ENCODE data around the gene TRABD2A.
"Not testable (repeated sequence)": the region's sequence is repeated elsewhere in the genome, so short reads cannot be mapped to it uniquely, and the experiment has no call there.

Gene TRABD2A, protein sequence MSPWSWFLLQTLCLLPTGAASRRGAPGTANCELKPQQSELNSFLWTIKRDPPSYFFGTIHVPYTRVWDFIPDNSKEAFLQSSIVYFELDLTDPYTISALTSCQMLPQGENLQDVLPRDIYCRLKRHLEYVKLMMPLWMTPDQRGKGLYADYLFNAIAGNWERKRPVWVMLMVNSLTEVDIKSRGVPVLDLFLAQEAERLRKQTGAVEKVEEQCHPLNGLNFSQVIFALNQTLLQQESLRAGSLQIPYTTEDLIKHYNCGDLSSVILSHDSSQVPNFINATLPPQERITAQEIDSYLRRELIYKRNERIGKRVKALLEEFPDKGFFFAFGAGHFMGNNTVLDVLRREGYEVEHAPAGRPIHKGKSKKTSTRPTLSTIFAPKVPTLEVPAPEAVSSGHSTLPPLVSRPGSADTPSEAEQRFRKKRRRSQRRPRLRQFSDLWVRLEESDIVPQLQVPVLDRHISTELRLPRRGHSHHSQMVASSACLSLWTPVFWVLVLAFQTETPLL

DNA sequence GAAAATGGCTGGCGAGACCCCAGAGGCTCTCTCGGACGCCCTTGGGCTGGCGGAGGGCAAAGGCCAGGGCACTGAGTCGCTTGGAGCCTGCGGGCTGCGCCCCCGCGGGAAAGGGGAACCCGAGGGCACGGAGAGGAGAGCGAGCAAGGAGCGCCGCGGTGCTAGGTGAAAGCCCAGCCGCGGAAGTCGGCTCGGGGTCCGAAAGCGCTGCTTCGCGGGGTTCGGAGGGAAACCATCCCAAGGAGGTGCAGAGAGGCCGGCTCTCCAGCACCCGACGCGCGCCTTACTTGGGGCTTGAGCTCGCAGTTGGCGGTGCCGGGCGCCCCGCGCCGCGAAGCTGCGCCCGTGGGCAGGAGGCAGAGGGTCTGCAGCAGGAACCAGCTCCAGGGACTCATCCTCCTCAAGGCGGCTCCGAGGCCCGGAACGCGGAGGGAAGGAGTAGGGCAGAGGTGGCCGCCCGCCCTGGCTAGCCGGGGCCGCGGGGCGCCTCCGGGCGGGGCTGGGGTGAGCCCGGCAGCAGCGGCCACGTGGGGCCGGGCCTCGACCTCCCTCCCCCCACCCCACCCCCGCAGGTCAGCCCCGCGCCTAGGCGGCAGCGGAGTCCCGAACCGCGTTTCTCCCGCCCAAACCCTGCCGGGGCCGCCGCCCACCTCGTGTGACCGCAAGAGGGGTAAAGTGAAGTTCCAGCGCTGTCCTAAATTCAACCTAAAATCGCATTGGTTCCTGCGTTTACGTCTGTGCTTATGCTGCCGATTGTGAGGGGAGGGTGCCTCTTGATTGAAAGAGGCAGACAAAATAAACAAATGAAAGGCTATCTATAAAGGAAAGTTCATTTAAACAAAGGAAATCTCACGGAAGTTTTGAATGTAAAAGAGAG lies at the start of gene TRABD2A:
TSS of gene TRABD2A (minus strand) at position 440 of the 877 bp plus-strand sequence. CDS start at position 395, 45 bp downstream.
- peak within 1 kb of the TSS; percentile 96 for H3K27ac Mint-ChIP-seq
- peak; percentile 78 for DNase-seq
- H3K36me3 Mint-ChIP-seq, result peaks cover 29% of the 10 kb centered on the region
- H3K27me3 Mint-ChIP-seq, result no peaks in the 10 kb centered on the region
- H3K4me3 Mint-ChIP-seq, result peak within 1 kb of the TSS; percentile 95
- no peaks in the 10 kb centered on the region for H3K9me3 Mint-ChIP-seq
- CTCF ChIA-PET, result interaction anchor here (1.0 to 10.8 kb wide), 16 partner anchors 9 to 386 kb away, joined by 3 to 134 read pairs (median 5); partner anchors contain the start of gene TMSB10
- peaks cover 61% of the 10 kb centered on the region for H3K4me1 Mint-ChIP-seq

DNA sequence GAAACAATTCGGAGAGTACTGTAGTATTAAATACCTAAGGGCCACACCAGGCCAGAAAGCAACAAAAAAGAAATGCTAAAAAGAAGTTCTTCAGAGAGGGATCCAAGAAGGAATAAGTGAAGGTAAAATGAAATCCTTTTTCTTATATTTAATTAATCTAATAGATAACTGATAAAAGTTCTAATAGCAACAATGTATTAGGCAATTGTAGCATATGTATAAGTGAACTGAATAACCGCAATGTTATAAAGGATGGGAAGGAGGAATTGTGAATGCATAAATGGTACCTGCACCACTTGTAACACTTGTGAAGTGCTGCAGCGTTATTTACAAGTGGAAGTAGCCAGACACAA lies 46.4 kb upstream of the TRABD2A start:
- no peak for DNase-seq
- Mint-ChIP-seq H3K36me3 (peaks cover 15% of the 10 kb centered on the region), H3K4me1 (peaks cover 72% of the 10 kb centered on the region), H3K4me3 (peak overlapping the region; percentile 86), H3K27ac (peak overlapping the region; percentile 90), H3K9me3 (peaks cover 3% of the 10 kb centered on the region), H3K27me3 (no peaks in the 10 kb centered on the region)
- CTCF ChIA-PET, result interaction anchor here (2.2 to 4.6 kb wide), 5 partner anchors 16 to 363 kb away, joined by 24 to 134 read pairs (median 71); partner anchors contain the start of gene TRABD2A

DNA sequence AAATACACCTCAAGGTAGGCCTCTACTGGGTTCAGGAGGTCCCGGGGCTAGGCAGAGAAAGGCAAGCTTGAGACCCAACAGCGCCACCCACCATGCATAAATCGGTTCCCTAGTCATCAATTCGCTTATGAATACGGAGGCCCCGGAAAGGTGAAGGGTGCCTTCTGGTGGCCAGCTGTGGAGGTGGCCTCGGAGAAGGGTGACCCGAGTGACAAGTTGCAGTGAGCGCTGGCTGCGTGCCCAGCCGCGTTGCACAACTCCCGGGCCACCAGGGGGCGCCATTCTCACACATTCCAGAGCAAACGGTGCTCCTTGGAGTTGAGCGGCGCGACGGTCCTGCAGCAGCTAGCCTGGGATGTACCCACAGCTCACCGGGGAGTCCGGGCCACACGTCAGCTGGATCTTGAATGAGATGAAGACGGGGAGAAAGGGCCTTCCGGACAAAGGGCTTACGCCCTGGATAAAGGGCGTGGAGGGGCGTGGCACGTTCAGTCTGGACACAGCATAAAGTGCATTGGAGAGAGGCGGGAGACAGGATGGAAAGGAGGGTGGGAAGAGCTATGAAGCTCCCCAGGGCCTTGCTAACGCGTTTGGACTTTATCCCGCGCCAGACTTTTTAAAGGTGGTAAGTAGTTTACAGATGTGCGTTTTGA lies 45.0 kb upstream of the TRABD2A start:
- peaks cover 64% of the 10 kb centered on the region for H3K4me1 Mint-ChIP-seq
- CTCF ChIA-PET, result interaction anchor here (0.6 to 4.6 kb wide), 81 partner anchors 9 to 467 kb away, joined by 3 to 134 read pairs (median 5); partner anchors contain the start of genes SUCLG1, TCF7L1, TMSB10 and TRABD2A
- H3K27me3 Mint-ChIP-seq, result no peaks in the 10 kb centered on the region
- H3K36me3 Mint-ChIP-seq, result peaks cover 13% of the 10 kb centered on the region
- peak; percentile 99 for DNase-seq
- peak overlapping the region; percentile 90 for H3K27ac Mint-ChIP-seq
- peak overlapping the region; percentile 86 for H3K4me3 Mint-ChIP-seq
- peaks cover 3% of the 10 kb centered on the region for H3K9me3 Mint-ChIP-seq

DNA sequence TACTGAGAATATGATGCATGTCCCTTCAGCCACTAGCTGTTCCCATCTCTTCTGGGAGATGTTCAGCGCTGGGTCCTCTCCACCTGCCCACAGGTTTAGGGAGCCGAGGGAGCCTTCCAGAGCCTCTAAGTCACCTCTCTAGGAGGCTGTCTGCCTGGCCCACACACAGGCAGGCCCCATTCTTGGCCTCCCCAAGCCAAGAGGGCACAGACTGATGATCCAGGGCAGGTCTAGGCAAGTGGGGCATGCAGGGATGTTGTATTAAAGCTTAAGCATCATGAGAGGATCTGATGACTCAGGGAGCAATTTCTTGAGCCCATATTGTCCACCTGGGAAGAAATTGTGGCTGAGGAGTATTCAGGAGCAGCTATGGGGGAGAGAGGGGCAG lies 44.4 kb upstream of the TRABD2A start:
- CTCF ChIA-PET, result interaction anchor here (0.6 to 4.6 kb wide), 68 partner anchors 8 to 467 kb away, joined by 3 to 134 read pairs (median 5); partner anchors contain the start of genes SUCLG1, TMSB10 and TRABD2A
- H3K9me3 Mint-ChIP-seq, result peaks cover 3% of the 10 kb centered on the region
- H3K4me1 Mint-ChIP-seq, result peaks cover 65% of the 10 kb centered on the region
- peak overlapping the region; percentile 86 for H3K4me3 Mint-ChIP-seq
- DNase-seq, result no peak
- peaks cover 13% of the 10 kb centered on the region for H3K36me3 Mint-ChIP-seq
- H3K27me3 Mint-ChIP-seq, result no peaks in the 10 kb centered on the region
- H3K27ac Mint-ChIP-seq, result peak overlapping the region; percentile 90

DNA sequence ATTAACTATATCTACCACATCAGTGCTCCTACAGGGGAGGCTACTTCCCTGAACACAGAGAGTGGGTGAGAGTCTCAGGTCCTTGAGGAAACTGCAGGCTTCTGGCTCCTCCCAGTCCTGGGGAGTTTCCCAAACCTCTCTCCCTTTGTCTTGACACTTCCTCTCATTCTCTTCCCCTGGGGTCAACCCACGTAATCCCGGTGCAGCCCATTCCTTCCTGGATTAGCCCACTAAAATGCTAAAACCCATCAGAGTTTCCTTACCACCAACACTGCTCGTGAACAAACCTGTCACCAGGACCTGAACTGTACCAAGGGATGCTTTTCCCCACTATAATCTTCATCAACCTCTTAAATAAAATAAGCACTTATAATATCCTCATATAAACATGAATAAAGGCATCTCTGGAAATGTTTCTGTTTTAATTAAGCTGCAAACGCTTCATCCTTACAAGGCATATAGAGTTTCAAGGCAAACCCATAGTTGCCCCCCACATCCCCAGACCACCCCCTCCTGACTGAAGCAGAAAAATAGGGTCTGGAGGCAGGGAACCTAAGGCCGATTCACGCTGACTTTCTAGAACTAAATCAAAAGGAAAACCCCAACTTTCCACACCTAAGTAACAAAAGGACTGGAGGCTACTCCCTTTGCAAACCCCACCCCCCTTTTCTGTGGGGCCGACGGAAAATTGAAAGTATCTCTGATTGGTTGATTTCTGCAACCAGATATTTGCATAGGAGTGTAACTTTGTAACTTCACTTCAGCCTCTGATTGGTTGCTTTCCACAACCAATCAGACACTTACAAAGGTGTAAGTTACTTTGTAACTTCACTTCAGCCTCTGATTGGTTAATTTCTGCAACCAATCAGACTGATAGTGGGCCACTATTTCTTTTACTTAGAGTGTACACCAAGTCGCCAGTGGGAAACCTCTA lies 43.6 kb upstream of the TRABD2A start:
- peak; percentile 87 for DNase-seq
- Mint-ChIP-seq H3K4me3 (peak overlapping the region; percentile 86), H3K4me1 (peaks cover 69% of the 10 kb centered on the region), H3K9me3 (peaks cover 3% of the 10 kb centered on the region), H3K27ac (peak overlapping the region; percentile 90), H3K36me3 (peaks cover 15% of the 10 kb centered on the region), H3K27me3 (no peaks in the 10 kb centered on the region)
- CTCF ChIA-PET, result interaction anchor here (0.7 to 4.6 kb wide), 33 partner anchors 7 to 466 kb away, joined by 3 to 134 read pairs (median 19); partner anchors contain the start of genes SUCLG1, TMSB10 and TRABD2A

DNA sequence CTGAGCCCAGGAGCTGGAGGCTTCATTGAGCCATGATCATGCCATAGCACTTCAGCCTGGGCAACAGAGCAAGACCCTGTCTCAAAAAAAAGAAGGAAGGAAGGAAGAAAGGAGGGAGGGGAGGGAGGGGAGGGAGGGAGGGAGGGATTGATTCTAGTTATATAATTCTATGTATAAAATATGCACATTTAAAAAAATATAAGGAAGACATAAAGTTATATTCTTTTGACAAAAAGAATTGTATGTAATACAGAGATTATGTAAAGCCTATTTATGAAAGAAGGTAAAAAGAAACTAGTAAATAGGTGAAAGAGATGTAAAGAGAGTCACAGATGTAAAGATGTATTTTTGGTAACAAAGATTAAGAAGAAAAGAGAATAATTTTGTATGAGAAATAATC lies 42.1 kb upstream of the TRABD2A start:
- Mint-ChIP-seq H3K27ac (peak overlapping the region; percentile 80), H3K4me3 (no peak overlapping the region), H3K27me3 (no peaks in the 10 kb centered on the region), H3K36me3 (peaks cover 16% of the 10 kb centered on the region), H3K9me3 (peaks cover 4% of the 10 kb centered on the region), H3K4me1 (peaks cover 80% of the 10 kb centered on the region)
- CTCF ChIA-PET, result interaction anchor here (1.0 to 4.6 kb wide), 2 partner anchors 34 to 43 kb away, joined by 3 to 134 read pairs; partner anchors contain the start of gene TRABD2A
- DNase-seq, result no peak

DNA sequence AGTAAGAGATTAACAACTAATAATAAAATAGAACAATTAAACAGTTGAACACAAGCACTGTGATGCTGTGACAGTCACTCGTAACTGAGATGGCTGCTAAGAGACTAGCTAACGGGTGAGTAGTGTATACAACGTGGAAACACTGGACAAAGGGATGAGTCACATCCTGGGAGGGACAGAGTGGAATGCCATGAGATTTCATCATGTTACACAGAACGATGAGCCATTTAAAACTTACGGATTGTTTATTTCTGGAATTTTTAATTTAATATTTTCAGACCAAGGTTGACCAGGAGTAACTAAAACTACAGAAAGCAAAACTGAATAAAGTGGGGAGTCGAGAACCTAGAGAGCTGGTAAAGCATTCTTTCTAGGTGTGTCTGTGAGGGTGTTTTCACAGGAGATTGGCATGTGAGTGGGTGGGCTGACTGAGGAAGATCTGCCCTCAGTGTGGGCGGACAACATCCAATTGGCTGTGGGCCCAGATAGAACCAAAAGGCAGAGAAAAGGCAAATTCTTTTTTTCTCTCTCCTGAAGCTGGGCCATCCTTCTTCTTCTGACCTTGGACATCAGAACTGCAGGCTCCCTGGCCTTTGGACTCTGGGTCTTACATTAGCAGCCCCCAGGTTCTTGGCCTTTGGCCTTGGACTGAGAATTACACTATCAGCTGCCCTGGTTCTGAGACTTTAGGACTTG lies 39.1 kb upstream of the TRABD2A start:
- Mint-ChIP-seq H3K4me1 (peaks cover 61% of the 10 kb centered on the region), H3K4me3 (peak overlapping the region; percentile 10), H3K27ac (peak overlapping the region; percentile 84), H3K27me3 (no peaks in the 10 kb centered on the region), H3K36me3 (peaks cover 10% of the 10 kb centered on the region), H3K9me3 (peaks cover 8% of the 10 kb centered on the region)
- DNase-seq, result peak; percentile 53
- CTCF ChIA-PET, result interaction anchor here (0.9 to 2.6 kb wide), 10 partner anchors 13 to 147 kb away, joined by 3 to 12 read pairs (median 5); partner anchors contain the start of gene TRABD2A

DNA sequence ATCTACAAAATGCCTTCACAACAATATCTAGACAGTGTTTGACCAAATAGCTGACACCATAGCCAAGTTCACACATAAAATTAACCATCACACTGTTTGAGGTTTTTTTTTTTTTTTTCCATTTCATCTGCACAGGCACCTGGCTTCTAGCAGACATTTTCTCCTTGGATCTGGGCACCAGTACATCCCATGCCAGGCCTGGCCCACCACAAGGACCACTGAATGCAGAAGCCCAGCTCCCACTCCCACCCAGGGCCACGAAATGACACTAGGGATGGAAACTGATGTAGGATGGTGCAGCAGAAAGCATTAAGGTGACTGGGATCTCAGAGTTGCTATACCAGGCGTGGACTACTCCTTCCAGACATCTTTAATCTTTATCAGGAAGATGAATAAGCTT lies 37.5 kb upstream of the TRABD2A start:
- peaks cover 57% of the 10 kb centered on the region for H3K4me1 Mint-ChIP-seq
- DNase-seq, result no peak
- H3K27ac Mint-ChIP-seq, result peak overlapping the region; percentile 84
- peaks cover 3% of the 10 kb centered on the region for H3K36me3 Mint-ChIP-seq
- no peak overlapping the region for H3K4me3 Mint-ChIP-seq
- CTCF ChIA-PET, result interaction anchor here (1.6 to 2.6 kb wide), 3 partner anchors 12 to 149 kb away, joined by 3 to 12 read pairs (median 9); no protein-coding TSS in a partner anchor
- H3K27me3 Mint-ChIP-seq, result no peaks in the 10 kb centered on the region
- H3K9me3 Mint-ChIP-seq, result peaks cover 5% of the 10 kb centered on the region

DNA sequence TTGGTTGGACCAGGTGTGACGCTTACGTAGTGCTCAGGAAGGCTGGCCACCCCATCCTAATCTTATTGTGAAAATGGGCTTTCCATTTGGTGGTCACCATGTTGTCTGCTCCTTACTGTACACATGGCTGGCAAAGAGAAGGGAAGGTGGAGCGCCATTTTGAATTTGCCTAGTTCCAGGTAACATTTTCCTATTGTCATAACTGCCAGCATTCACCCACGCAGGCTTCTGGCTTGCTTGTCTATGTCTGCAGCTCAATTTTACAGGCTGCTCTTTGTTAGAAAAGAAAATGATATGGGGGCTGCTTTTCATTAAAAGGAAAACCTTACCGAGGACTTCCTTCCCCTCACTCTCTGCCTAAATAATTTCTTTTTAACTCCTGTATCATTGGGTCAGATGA lies 36.9 kb upstream of the TRABD2A start:
- H3K36me3 Mint-ChIP-seq, H3K27me3 Mint-ChIP-seq, H3K27ac Mint-ChIP-seq, DNase-seq, H3K4me3 Mint-ChIP-seq, H3K9me3 Mint-ChIP-seq: not testable (repeated sequence)
- CTCF ChIA-PET, result interaction anchor here (1.8 to 2.6 kb wide), 2 partner anchors 8 to 11 kb away, joined by 9 to 12 read pairs; no protein-coding TSS in a partner anchor
- peaks cover 53% of the 10 kb centered on the region for H3K4me1 Mint-ChIP-seq

DNA sequence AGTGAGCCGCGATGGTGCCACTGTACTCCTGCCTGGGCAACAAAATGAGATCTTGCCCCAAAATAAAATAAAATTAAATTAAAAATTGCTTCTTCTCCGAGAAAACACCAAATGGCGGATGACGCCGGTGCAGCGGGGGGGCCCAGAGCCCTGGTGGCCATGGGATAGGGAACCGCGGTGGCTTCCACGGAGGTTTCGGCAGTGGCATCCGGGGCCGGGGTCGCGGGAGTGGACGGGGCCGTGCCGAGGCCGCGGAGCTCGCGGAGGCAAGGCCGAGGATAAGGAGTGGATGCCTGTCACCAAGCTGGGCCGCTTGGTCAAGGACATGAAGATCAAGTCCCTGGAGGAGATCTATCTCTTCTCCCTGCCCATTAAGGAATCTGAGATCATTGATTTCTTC lies 34.8 kb upstream of the TRABD2A start:
- H3K27ac Mint-ChIP-seq, H3K36me3 Mint-ChIP-seq, H3K4me3 Mint-ChIP-seq, CTCF ChIA-PET, H3K27me3 Mint-ChIP-seq, DNase-seq, H3K9me3 Mint-ChIP-seq: not testable (repeated sequence)
- peaks cover 53% of the 10 kb centered on the region for H3K4me1 Mint-ChIP-seq

DNA sequence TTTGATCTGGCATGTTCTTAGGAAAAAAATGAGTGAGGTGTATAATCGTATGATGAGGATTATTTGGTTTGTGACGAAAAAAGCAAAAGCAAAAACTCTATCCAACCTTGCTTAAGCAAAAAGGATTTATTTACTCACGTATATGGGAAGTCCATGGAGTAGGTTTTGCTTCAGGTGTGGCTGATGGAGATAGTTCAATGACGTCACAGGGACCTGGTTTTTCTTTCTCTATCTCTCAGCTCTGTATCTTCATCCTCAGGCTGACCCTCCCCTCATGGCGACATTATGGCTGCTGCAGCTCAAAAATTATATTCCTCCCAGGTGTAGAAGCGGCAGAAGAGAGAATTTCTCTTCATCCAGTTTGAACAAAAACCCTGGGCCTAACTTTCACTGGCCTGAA lies 33.5 kb upstream of the TRABD2A start:
- Mint-ChIP-seq H3K36me3 (peaks cover 8% of the 10 kb centered on the region), H3K4me1 (peaks cover 50% of the 10 kb centered on the region), H3K27me3 (no peaks in the 10 kb centered on the region), H3K9me3 (peaks cover 17% of the 10 kb centered on the region), H3K27ac (no peak overlapping the region), H3K4me3 (no peak overlapping the region)
- DNase-seq, result no peak
- CTCF ChIA-PET, result interaction anchor here (0.7 kb wide), 1 partner anchor 12 kb away, joined by 3 read pairs; no protein-coding TSS in a partner anchor

DNA sequence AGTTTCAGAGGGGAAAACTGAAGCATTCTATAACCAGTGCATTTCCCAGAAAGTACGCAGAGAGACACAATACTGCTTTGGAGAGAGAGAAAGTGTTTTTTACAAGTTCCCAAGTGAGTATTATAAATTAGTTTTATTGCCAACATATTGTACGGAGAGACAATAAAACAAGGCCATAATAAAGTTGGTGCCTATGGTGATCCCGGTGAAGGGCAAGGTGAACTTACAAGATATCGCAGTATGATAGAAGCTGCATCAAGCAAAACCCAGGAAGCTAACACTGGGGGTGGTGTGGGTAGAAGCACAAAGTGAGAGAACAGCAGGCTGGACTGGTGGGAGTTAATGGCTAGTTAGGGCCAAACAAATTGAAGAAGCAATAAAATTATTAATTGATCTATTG lies 32.1 kb upstream of the TRABD2A start:
- H3K27ac Mint-ChIP-seq, result no peak overlapping the region
- no peaks in the 10 kb centered on the region for H3K27me3 Mint-ChIP-seq
- no peak for DNase-seq
- no peak overlapping the region for H3K4me3 Mint-ChIP-seq
- peaks cover 19% of the 10 kb centered on the region for H3K9me3 Mint-ChIP-seq
- peaks cover 50% of the 10 kb centered on the region for H3K4me1 Mint-ChIP-seq
- peaks cover 16% of the 10 kb centered on the region for H3K36me3 Mint-ChIP-seq
- CTCF ChIA-PET, result interaction anchor here (1.9 kb wide), 1 partner anchor 13 kb away, joined by 7 read pairs; no protein-coding TSS in a partner anchor
